Measurements from ENCODE around the gene SFRP4. TPM values are rescaled to one million over a fixed set of nuclear protein-coding genes. Genes with fewer than 3 reads are reported as not detected.

Gene SFRP4
- total and polyA plus RNA-seq, 4 donors = under 0.01 to 0.28 (median 0.19) TPM

- no peak for TF ChIP-seq REST (IDR thresholded peaks at IDR 0.05)
Measured at GRCh38 chr7:37893359-37893758, 23.3 kb downstream of the SFRP4 start (continued).

GRCh38 chr7:37882086-37882485, 34.5 kb downstream of the SFRP4 start:
- H3K9ac ChIP-seq (ENCODE audit: low read depth in 1 of 2, low read length in 2 of 2) = no peak overlapping the region
- peaks cover 0 to 3% (median 1%) of the 10 kb centered on the region in 4 donors for H3K27me3 ChIP-seq (ENCODE audit: control insufficient read depth in 4 of 4, insufficient read depth in 4 of 4, low read length in 3 of 4)
- no peak for DNase-seq (ENCODE audit: low spot score)
- no peak for TF ChIP-seq JUND (IDR thresholded peaks at IDR 0.05)
- TF ChIP-seq RAD21 (IDR thresholded peaks at IDR 0.05) = no peak
- TF ChIP-seq HNF4G (IDR thresholded peaks at IDR 0.05) = no peak
- TF ChIP-seq SP1 (IDR thresholded peaks at IDR 0.05) = no peak
- no peak for TF ChIP-seq REST (IDR thresholded peaks at IDR 0.05)
- TF ChIP-seq YY1 (IDR thresholded peaks at IDR 0.05) = no peak
- no peak overlapping the region for H3K4me3 ChIP-seq (ENCODE audit: low read depth in 1 of 3, low read length in 3 of 3)
- peaks cover 0 to 3% (median 0%) of the 10 kb centered on the region in 4 donors for H3K9me3 ChIP-seq (ENCODE audit: control insufficient read depth in 4 of 4, low read length in 3 of 4)
- H3K27ac ChIP-seq (ENCODE audit: low read depth in 1 of 2, low read length in 2 of 2) = no peak overlapping the region
- H3K4me1 ChIP-seq (ENCODE audit: control insufficient read depth in 4 of 4, insufficient read depth in 4 of 4, low read length in 3 of 4) = no peaks in the 10 kb centered on the region
- WGBS = 74% methylated on average over 6 of the region's 6 CpGs
- no peaks in the 10 kb centered on the region for H3K36me3 ChIP-seq (ENCODE audit: control insufficient read depth in 4 of 4, insufficient read depth in 3 of 4, low read depth in 1 of 4, low read length in 3 of 4)

Other genes with a start within 250 kb of the SFRP4 start
- gene GPR141, start 233.1 kb downstream of the SFRP4 start, total RNA-seq = 1 to 10 TPM; 1.4 to 2.9 TPM
- gene GPR141, start 233.1 kb downstream of the SFRP4 start, polyA plus RNA-seq = under 1 TPM in 1 of 2 donors, not detected in 1; 0.28 TPM
- under 1 TPM; 0.08 to 0.09 TPM for gene NME8, start 68.2 kb downstream of the SFRP4 start, total RNA-seq
- gene NME8, start 68.2 kb downstream of the SFRP4 start, polyA plus RNA-seq = not detected
- gene EPDR1, start 3.8 kb upstream of the SFRP4 start, total RNA-seq = 10 to 100 TPM in 1 of 2 donors, 1 to 10 TPM in 1; 8.8 to 10.4 TPM
- gene EPDR1, start 3.8 kb upstream of the SFRP4 start, polyA plus RNA-seq = 10 to 100 TPM in 1 of 2 donors, 1 to 10 TPM in 1; 4.3 to 12.7 TPM

All from liver (tissue), 9 donors.